Stimulated activated CD4-positive, alpha-beta T cell treated with anti-CD3 and anti-CD28 coated beads, Interleukin-1b, Interleukin-23, amount 100 ng/mL, for 4 hours (primary cell): Measurements from ENCODE around the gene PDE2A.
"Not testable (repeated sequence)": the region's sequence is repeated elsewhere in the genome, so short reads cannot be mapped to it uniquely, and the experiment has no call there.

Experiments used
- DNase-seq, 2 donors: peaks; one replicate each; pipeline ENCODE4 v3.0.0-alpha.2; 2020; ENCODE audit warnings: low read depth in 2 of 2

PDE2A gene

GRCh38 chr11:72577271-72577721 is 96.9 kb downstream of the PDE2A start:
- DNase-seq: no peak

- DNase-seq: no peak
Measured at GRCh38 chr11:72576661-72577060, 97.6 kb downstream of the PDE2A start.

- DNase-seq: no peak
Measured at GRCh38 chr11:72576243-72576595, 98.0 kb downstream of the PDE2A start.

GRCh38 chr11:72575533-72576242 is 98.5 kb downstream of the PDE2A start:
- DNase-seq: no peak

- DNase-seq: no peak
Measured at GRCh38 chr11:72574548-72575460, 99.4 kb downstream of the PDE2A start.

- no peak for DNase-seq
Measured at GRCh38 chr11:72573855-72574445, 100.3 kb downstream of the PDE2A start.

- DNase-seq: no peak
Measured at GRCh38 chr11:72573072-72573854, 101.0 kb downstream of the PDE2A start.

- DNase-seq: not testable (repeated sequence)
Measured at GRCh38 chr11:72572540-72572939, 101.7 kb downstream of the PDE2A start.

GRCh38 chr11:72570893-72571661 is 103.1 kb downstream of the PDE2A start:
- DNase-seq: no peak

- DNase-seq: no peak
Measured at GRCh38 chr11:72569966-72570892, 104.0 kb downstream of the PDE2A start.

GRCh38 chr11:72568861-72569260 is 105.4 kb downstream of the PDE2A start:
- DNase-seq: no peak

- no peak for DNase-seq
Measured at GRCh38 chr11:72562431-72562830, 111.8 kb downstream of the PDE2A start.

GRCh38 chr11:72561856-72562255 is 112.4 kb downstream of the PDE2A start:
- DNase-seq: no peak

GRCh38 chr11:72560864-72561263 is 113.4 kb downstream of the PDE2A start:
- DNase-seq: not testable (repeated sequence)

- DNase-seq: no peak
Measured at GRCh38 chr11:72556433-72556832, 117.8 kb downstream of the PDE2A start.

GRCh38 chr11:72555014-72555522 is 119.2 kb downstream of the PDE2A start:
- DNase-seq: not testable (repeated sequence)

GRCh38 chr11:72553706-72554105 is 120.5 kb downstream of the PDE2A start:
- no peak for DNase-seq

- no peak for DNase-seq
Measured at GRCh38 chr11:72552399-72552910, 121.8 kb downstream of the PDE2A start.

GRCh38 chr11:72551571-72551970 is 122.7 kb downstream of the PDE2A start:
- no peak for DNase-seq
